ENCODE results near the gene RNF223. TPM values are rescaled to one million over a fixed set of nuclear protein-coding genes. Genes with fewer than 3 reads are reported as not detected.

The RNF223 gene
- total RNA-seq (2014; rRNA removed; shearing (Covaris generic)) = not detected in 2 replicates

DNA sequence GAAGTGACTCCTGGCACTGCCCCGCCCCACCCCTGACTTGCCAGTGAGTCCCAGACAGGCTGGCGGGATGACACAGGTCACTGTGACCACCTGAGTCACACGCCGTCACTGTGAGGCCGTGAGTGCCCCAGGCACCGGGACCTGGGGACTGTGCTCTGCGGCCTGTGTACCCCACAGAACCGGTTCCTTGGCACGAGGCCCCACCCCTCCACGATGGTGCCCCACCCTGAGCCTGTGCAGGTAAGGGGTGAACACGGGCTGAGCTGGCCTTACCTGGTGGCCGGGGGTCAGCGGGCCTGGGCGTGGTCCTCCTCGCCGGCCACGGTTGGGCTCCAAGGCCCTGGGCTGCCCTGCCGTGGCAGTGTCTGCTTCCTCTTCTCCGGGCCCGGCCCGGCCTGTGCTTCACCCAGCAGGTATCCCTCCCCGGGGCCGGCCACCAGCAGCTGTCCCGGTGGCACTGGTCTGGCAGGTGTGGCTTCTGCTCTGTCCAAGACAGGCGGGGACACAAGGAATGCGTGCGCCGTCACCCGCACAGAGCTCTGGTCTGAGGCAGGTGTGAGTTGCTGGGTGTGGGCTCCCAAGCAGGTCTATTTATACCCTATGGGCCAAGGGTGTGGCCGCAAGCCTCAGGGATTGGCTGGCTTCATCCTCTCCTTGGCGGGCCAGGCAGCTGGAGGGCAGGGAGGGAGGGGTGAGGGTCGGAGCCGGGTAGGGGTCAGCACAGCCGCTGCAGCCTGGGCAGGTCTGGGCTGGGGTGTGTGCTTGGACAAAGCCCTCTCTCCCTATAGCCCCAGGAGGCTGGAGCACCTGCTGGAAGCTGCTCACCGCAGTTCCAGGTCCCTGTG is at the start of gene RNF223:
RNF223 (minus strand) TSS at position 564 of the 845 bp plus-strand sequence. CDS start 1,740 bp downstream, outside the sequence.
- no peak for DNase-seq (ENCODE audit: low read depth)

DNA sequence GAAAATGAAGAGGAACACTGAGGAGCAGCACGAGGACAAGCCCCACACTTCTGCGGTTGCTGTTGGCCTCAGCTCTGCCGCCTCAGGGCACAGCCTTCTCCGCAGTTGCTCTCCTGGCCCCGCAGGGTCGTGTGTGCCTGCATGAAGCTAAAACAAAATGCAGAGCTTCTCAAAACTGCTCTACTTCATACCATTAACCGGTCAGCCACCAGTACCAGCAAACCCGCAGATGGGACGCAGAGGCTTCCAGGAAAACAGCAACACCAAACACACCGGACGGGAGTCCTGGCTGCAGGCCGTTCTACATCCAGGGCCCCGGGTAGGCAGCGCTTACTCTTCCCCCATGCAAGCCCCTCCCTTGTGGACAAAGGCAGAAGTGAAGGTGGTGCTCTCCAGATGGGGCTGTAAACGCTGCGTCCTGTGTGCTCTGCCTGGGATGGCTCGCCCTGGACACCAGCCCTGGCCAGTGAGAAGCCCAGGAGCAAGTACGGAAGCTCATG is 48.9 kb upstream of the RNF223 start:
- DNase-seq (ENCODE audit: low read depth) = no peak

DNA sequence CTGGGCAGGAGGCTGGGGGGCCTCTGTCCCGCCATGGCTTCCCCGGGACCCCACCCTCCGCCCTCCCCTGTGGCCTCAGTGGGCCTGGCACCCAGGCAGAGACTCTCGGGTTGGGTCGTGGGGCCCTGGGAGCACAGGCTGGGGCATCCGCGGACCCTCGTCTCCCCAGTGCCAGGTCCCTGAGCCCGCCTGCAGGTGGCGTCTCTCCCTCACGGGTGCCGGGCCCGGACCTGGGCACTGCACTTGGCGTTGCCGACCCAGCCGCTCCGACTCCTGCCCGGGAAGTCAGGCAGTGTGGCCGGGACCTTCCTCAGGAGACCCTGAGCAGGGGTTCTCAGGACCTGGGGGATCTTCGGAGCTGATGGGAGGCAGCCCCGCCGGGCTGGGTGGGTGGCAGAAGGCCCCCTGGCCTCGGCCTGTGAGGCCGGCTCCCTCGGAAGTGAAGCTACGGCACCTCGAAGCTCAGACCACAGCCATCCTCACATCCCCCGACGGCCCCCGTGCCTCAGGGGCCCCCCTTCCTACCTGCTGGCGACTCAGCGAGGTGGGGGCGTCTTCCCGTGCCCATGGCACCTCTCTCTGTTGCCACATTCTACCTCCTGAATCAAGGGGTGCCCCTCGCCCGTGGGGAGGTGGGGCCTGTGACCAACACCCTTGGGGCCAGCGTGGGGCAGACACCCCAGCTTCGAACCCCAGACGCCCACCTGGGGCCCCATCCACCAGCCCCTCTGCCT is 48.1 kb upstream of the RNF223 start:
- DNase-seq (ENCODE audit: low read depth) = peak; percentile 84

DNA sequence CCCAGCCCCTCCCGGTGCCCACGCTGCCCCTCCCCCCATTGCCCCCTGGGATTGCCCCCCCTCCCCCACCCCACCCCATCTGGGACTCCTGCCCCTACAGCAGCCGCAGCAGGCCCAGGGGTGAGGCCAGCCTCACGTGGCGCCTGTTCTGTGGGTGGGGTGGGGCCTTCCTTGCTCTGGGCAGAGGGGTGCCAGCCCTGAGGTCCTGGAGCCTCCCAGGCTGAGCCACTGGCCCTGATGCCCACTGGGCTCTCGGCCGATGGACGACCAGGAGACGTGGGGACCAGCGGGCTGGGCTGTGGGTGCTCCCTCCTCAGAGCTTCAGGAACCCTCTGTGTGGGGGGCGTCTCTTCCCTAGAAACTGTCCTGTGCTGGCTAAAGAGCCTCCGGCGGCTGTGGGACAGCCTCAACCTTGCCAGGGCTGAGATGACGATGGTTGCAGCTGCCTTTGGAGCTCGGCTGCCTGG is 47.5 kb upstream of the RNF223 start:
- no peak for DNase-seq (ENCODE audit: low read depth)

DNA sequence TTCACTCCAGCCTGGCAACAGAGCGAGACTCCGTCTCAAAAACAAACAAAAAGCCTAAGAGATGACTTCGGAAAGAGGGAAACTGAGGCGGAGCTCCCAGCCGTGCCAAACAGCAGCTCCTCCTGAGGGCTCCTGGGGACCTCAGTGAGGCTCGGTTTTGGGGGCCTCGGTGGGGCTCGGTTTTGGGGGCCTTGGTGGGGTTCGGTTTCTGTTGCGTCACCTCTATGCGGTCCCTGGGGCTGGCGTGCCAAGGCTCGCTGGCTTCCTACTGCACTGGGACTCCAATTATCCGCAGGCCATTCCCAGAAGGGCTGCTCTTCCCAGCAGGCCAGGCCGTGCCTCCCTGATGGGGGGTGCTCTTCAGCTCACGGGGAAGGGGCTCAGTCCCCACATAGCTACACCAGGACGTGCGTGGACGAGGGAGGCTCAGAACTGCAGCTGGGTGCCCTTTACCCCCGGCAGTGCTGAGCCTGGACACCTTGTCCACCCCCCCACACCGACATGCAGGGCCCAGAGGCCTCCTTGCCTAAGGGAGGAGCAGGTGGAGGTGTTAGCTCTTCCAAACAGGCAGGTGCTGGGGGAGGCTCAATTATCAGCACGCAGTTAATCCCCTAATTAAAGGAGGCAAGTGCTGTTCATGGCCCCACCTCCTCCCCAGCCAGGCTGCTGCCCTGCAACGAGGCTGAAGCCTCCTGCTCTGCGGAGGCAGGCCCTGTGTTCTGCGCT is 46.9 kb upstream of the RNF223 start:
- DNase-seq (ENCODE audit: low read depth) = no peak

DNA sequence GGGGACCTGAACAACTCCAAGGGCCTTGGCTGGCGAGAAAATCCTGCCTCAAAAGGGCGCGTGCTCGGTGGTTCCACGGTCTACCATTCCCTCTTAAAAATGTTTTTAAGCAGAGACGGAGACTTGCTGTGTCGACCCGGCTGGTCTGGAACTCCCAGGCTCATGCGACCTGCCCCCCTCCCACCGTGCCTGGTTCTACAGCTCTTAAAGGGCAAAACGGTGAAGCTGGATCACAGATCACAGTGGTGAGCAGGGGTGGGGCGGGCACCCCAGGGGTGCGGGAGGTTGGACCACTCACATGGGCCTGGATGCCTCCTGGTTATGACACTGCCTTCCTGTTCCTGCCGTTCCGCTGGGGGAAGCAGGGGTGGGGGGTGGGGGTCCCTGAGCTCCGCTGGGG is 46.0 kb upstream of the RNF223 start:
- DNase-seq (ENCODE audit: low read depth) = no peak

DNA sequence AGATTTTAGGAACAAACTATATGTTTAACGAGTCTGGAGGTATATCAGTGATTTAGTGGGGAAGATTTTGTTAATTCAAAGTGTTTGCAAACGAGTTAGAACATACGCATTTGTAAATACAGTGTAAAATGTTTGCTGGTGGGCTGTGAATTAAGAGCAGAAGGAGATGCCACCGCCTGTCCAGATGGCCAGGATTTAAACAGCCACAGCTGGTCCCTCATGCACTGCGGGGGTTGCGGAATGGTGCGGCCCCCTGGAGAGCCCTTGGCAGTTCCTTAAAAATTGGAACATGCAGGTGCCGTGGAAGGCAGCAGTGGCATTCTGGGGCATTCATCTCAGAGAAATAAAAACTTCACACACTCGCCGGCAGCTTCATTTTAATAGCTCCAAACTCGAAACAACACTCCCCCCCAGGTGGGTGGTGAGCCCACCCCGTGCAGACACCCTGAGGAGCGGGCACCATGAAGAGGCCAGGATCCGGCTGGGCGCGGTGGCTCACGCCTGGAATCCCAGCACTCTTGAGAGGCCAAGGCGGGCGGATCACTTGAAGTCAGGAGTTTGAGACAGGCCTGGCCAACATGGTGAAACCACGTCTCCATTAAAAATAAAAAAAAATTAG is 45.3 kb upstream of the RNF223 start:
- no peak for DNase-seq (ENCODE audit: low read depth)

DNA sequence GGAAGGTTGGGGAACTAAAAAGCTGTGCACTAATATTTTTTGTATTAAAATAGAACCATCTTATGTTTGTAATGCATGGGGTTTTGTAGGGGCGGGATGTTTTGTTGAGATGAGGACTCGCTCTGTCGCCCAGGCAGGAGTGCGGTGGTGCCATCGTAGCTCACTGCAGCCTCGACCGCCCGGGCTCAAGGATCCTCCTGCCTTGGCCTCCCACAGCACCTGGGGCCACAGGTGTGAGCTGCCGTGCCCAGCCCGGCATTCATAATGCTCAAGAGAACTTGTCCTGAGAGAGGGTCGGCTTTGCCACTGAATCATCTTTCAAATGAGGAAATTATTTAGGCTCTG is 44.7 kb upstream of the RNF223 start:
- no peak for DNase-seq (ENCODE audit: low read depth)

DNA sequence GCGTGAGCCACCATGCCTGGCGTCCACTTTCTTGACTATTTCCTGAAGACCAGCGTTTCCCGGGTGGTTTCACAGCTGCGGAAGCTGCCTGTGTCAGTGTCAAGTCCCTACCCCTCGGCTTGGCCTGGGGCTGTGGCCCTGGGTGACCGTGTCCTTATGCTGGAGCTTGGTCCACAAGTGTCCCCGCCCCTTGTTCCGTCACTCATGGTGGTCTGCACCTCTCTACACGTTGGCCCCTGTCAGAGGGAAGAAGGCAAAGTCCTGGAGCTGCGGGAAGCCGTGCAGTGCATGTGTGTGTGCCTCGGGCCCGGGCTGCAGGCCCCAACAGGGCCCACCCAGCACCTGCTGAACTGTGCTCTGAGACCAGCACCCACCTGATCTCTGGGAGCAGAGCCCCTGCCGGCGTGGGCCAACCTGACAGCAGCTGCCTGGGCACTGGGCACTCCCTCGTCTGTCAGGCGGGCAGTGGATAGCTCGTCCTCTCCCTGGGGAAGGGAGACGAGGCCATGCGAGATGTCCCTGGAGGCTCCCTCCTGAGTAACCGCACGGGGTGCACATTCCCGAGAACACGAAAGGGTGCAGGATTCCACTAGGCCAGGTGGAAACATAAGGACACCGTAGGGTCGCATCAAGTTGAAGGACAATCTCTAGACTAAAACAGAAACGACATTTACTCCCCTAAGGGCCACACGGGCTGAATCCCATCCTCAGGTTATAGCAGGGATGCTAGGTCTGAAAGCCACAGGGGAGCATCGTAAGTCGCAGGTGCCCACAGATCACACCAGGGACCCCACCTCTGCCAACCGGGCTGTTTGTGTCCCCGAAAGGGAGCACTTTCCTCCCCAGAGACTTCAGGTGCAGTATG is 44.1 kb upstream of the RNF223 start:
- DNase-seq (ENCODE audit: low read depth) = no peak

DNA sequence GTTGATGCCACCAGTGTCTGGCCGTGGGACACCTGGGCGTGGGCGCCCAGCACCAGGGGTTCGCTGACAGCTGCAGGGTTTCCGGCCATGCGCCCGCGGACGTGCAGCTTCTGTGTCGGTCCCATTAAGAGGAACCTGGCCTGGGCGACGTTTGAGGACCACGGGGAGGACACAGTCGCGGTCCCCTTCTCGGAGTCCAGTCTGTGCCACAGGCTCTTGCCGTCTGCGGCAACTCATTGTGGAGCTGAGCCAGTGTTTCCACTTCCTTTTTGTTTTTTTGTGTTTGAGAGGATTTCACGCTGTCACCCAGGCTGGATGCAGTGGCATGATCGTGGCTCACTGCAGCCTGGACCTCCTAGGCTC is 43.3 kb upstream of the RNF223 start:
- DNase-seq (ENCODE audit: low read depth) = no peak

DNA sequence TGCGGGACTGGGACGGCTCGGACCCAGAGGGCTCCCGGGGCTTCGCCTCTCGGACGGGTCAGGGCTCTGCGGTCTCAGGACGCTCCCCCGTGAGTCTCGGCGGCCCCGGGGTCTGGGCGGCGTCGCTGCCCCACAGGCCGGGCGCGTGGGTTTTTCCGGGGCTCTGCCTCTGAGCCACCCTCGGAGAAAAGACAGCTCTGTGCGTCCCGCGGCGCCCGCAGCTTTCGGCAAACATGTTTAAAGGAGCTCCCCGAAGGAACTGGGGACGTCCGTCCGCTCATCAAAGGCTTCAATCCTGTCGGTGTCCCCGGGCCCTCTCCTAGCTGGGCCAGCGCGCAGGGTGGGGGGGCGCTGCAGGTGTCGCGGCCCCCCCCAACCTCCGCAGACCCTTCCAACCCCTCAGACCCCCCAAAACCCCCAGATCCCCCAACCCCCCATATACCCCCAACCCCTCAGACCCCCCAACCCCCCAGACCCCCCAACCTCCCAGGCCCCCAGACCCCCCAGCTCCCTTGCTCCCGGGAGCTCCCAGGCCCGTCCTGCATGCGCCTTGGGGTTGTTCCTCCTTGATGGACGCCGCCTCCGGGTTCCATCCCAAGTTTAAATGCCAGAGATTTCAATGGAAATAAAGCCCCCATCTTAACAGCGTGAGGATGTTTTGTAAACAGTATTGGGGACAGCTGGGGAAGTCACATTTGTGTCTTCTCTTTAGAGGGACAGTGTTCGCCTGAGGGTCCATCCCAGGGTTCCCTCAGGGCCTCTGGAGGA is 42.8 kb upstream of the RNF223 start:
- DNase-seq (ENCODE audit: low read depth) = peak; percentile 35

DNA sequence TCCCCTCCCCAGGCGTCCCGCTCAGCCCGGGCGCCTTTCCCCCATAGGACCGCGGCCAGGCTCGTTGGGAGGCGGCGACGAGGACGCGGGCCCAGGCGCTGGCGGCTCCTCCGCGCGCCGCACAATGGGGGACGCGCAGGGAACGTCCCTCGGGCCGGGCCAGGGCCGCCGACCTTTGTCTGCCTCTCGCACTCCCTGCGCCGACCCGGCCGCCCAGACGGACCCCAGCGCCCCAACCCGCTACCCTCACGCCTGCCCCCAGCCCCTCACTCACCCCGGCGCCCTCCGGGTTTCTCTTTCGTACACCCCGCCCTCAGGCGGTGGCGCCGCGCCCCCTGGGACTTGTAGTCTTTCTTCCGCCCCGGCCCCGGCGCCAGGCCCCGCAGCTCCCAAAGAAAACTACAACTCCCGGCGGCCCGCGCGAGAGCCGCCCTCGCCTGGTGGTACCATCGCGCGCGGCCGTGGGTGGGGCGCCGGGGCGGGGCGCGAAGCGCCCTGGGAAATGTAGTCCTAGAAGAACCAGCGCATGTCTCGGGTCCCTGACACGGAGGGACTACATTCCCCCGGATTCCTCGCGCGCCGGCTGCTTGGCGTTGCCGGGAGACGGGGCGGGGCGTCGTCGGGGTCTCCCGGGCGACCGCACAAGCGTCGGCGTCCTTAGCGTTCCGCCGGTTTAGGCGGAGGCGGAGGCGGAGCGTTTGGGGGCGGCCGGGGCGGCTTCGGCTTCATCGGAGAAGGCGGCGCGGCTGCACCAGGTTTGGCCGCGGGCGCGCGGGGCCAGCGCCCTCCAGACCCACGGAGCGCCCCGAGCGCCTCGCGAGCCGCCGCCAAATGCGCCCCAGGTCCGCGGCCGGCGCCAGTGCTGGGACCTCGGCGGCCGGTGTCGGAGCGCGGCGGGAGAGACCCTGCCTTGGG is 41.9 kb upstream of the RNF223 start, which contains the start of gene C1orf159:
C1orf159 (minus strand) TSS at position 304 of the 915 bp plus-strand sequence. CDS start 24,546 bp downstream, outside the sequence.
- peak; percentile 98 for DNase-seq (ENCODE audit: low read depth)

DNA sequence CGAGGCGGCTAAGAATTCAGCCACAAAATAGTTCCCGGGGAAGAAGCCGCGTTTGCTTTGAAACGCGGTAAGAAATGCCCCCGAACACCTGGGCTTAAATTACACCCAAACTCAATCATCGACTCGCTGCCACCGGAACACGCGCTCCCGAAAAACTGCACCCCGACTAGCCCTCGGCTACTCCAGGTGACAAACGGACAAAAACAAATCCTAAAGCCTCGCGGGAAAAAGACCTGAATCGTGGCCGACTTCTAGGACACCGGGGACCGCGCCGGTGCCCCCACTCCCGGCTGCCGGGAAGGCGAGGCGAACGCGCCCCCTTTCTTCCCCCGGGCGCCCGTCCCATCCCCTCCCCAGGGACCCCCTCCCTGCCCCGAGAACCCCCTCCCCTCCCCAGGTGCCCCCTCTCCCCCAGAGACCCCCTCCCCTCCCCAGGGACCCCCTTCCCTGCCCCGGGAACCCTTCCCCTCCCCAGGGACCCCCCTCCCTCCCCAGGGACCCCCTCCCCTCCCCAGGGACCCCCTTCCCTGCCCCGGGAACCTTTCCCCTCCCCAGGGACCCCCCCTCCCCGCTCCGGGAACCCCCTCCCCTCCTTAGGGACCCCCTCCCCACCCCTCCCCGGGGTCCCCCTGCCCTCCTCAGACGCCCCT is 41.2 kb upstream of the RNF223 start:
- no peak for DNase-seq (ENCODE audit: low read depth)

DNA sequence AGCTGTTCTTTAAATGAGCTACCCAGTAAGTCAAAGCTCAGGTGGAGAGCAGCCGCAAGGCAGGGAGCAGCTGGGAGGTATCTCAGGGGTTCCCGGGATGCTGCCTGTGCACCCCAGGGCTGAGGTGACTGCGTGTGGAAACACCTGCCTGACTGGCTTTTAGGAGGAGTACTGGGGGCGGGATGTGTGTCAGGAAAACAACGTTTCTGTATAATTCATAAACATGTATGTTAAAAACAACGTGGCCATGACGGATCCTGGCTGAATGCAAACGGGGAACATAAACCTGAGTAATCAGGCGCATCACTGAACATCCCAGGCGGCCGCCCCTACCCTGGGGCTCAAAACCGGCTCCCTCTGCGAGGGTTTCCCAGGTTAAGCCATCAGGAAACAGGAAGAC is 40.3 kb upstream of the RNF223 start:
- no peak for DNase-seq (ENCODE audit: low read depth)

DNA sequence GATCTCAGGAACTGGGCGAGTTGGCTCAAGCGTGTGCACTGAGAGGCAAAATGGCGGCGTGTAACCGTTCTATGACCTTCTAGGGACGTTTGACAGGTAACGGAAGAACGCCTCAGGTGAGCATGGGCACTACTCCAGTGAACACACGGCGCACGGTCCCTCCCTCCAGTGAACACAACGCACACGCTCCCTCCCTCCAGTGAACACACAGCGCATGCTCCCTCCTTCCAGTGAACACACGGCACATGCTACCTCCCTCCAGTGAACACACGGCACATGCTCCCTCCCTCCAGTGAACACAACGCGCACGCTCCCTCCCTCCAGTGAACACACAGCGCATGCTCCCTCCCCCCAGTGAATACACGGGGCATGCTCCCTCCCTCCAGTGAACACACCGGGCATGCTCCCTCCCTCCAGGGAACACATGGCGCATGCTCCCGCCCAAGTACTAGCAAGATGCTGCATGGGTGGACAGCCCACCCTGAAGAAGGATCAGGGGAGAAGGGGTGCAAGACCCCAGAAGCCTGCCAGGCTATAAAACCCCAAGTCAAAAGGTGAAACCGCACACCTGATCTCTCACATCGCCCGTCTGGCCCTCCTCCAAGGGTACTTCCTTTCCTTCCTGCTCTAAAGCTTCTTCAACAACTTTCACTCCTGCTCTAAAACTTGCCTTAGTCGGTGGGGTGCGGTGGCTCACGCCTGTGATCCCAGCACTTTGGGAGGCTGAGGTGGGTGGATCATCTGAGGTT is 38.3 kb upstream of the RNF223 start:
- no peak for DNase-seq (ENCODE audit: low read depth)

DNA sequence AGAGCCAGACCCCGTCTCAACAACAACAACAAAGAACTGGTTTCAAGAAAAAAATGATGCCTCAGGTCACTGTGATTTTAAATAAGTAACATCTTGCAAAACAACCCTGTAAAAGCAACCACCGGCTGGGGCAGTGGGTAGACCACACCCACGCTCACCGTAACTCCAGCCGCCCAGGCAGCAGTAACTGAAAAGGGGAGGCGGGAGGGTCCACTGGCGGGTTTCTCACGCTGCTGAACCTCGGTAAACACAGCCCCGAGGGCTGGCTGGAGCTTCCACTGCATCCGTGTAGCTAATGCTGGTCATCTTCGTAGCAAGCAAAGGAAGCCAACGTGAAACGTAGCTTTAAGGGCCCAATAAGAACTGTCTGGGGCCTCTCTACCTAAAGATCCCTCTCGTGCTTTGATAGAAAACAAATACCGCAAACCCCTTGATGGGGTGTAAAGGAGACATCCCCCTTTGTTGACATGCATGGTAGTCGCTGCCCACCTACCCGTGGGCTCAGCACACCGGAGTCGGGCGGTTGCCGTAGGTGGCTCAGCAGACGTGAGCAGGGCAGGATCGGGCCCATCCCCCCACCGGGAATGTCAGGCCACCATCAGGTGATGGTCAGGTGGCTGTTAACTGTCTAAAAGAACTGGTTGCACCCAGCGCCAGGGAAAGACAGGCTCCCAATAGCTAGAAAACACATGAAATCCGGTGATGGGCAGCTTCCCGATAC is 37.6 kb upstream of the RNF223 start:
- no peak for DNase-seq (ENCODE audit: low read depth)

DNA sequence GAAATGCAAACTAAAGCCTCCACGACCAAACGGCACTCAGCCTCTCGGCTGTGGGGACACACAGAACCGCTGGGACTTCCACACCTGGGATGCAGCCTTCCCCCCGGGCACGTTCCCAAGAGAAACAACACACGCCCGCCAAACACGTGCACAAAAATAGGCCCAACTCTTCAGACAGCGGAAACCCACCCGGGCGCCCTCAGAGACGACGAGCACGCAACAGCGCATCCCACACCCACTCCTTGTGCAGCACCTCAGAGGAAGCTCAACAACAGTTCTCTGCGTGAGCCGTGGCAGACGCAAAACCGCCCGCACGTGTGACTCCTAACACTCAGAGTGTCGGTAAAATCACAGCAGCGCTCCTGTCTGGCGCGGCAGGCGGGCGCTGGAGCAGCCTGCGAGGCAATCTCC is 36.5 kb upstream of the RNF223 start:
- no peak for DNase-seq (ENCODE audit: low read depth)

Data from Daoy (cell line).